ENCODE measurements around the gene HSBP1.

The HSBP1 gene

GRCh38 chr16:83802135-83802534 lies 5.6 kb upstream of the HSBP1 start:
- peak overlapping the region; percentile 26 for H3K4me3 ChIP-seq (ENCODE audit: low read depth, low read length)
- DNase-seq (ENCODE audit: low read depth, low spot score), result peak; percentile 82
- in situ Hi-C loops (cut with HindIII; ENCODE audit: low sequenced_read_pairs), result no loop called here
- TF ChIP-seq CTCF (IDR thresholded peaks at IDR 0.05; ENCODE audit: low read depth, low read length), result no peak

- DNase-seq (ENCODE audit: low read depth, low spot score), result no peak
- TF ChIP-seq CTCF (IDR thresholded peaks at IDR 0.05; ENCODE audit: low read depth, low read length), result no peak
- peak overlapping the region; percentile 26 for H3K4me3 ChIP-seq (ENCODE audit: low read depth, low read length)
- in situ Hi-C loops (cut with HindIII; ENCODE audit: low sequenced_read_pairs), result no loop called here
Observed at GRCh38 chr16:83802554-83803205, 5.1 kb upstream of the HSBP1 start.

GRCh38 chr16:83803811-83804210 lies 4.0 kb upstream of the HSBP1 start:
- in situ Hi-C loops (cut with HindIII; ENCODE audit: low sequenced_read_pairs), result no loop called here

GRCh38 chr16:83804366-83804765 lies 3.4 kb upstream of the HSBP1 start:
- no peak for DNase-seq (ENCODE audit: low read depth, low spot score)
- no peak for TF ChIP-seq CTCF (IDR thresholded peaks at IDR 0.05; ENCODE audit: low read depth, low read length)
- in situ Hi-C loops (cut with HindIII; ENCODE audit: low sequenced_read_pairs), result no loop called here
- H3K4me3 ChIP-seq (ENCODE audit: low read depth, low read length), result no peak overlapping the region

More at GRCh38 chr16:83803811-83804210, 4.0 kb upstream of the HSBP1 start:
- no peak for TF ChIP-seq CTCF (IDR thresholded peaks at IDR 0.05; ENCODE audit: low read depth, low read length)
- peak; percentile 8 for DNase-seq (ENCODE audit: low read depth, low spot score)
- no peak overlapping the region for H3K4me3 ChIP-seq (ENCODE audit: low read depth, low read length)

GRCh38 chr16:83806036-83806435 lies 1.7 kb upstream of the HSBP1 start:
- no peak for DNase-seq (ENCODE audit: low read depth, low spot score)
- TF ChIP-seq CTCF (IDR thresholded peaks at IDR 0.05; ENCODE audit: low read depth, low read length), result no peak
- in situ Hi-C loops (cut with HindIII; ENCODE audit: low sequenced_read_pairs), result no loop called here
- no peak overlapping the region for H3K4me3 ChIP-seq (ENCODE audit: low read depth, low read length)

GRCh38 chr16:83806731-83807130 lies 1.0 kb upstream of the HSBP1 start:
- in situ Hi-C loops (cut with HindIII; ENCODE audit: low sequenced_read_pairs), result no loop called here
- no peak overlapping the region for H3K4me3 ChIP-seq (ENCODE audit: low read depth, low read length)
- no peak for DNase-seq (ENCODE audit: low read depth, low spot score)
- TF ChIP-seq CTCF (IDR thresholded peaks at IDR 0.05; ENCODE audit: low read depth, low read length), result no peak

All from astrocyte of the spinal cord (primary cell).